Measurements from ENCODE around the gene PIGU. TPM values are rescaled to one million over a fixed set of nuclear protein-coding genes. Genes with fewer than 3 reads are reported as not detected.
A peak's percentile ranks its signal among the peaks of the same experiment; 100 is the strongest.

PIGU gene
- total and polyA plus RNA-seq, 2 of the 13 experiments (the other 11 are each of a cell fraction or from before 2014, with no cell fraction given) = 45.5 to 231 TPM

DNA sequence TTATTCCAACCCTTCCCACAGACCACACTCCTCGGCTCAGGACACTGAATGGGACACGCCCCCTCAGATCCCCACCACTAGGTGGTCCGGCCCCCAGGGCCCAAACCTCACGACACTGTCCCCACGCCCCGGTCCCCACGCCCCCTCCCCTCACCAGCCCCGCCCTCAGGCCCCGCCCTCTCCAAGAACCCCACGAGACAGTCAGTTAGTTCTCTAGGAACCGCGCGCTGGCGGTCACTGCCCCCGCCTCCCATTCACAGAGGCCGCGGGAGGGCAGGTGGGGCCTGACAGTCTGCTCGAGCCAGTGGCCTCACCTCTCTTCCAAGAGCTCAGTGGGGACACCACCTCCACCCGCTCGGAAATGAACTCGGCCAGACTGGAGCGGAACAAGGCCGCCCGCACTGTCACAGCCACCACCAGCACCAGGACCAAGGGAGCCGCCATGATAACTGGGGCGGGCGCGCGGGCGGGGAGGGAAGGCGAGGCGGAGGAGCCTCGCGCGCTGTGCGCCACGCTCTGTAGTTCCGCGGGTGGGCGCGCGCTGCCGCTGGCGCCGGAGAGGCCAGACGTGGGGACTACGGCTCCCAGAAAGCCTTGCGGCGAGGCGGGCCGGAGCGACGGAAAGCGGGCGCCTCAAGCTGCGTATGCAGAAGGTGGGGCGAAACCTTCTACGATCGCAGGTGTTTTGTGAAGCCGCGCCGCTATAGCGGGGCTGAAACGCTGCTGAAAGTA is at the start of gene PIGU (continued):
- TF ChIP-seq, protein P1, sequence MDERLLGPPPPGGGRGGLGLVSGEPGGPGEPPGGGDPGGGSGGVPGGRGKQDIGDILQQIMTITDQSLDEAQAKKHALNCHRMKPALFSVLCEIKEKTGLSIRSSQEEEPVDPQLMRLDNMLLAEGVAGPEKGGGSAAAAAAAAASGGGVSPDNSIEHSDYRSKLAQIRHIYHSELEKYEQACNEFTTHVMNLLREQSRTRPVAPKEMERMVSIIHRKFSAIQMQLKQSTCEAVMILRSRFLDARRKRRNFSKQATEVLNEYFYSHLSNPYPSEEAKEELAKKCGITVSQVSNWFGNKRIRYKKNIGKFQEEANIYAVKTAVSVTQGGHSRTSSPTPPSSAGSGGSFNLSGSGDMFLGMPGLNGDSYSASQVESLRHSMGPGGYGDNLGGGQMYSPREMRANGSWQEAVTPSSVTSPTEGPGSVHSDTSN (CRISPR knock-in tag; IDR thresholded peaks at IDR 0.05) = no peak
- peak; percentile 97 for TF ChIP-seq CREB1 (IDR thresholded peaks at IDR 0.05)
- TF ChIP-seq CREB1 (CRISPR knock-in tag; IDR thresholded peaks at IDR 0.05) = peak; percentile 96
- 0 out of 2 replicates have a peak, but pooled peaks have one; percentile 76 for TF ChIP-seq ZBTB20 (CRISPR knock-in tag; IDR thresholded peaks at IDR 0.05; ENCODE audit: borderline replicate concordance, low read depth)
- peak; percentile 97 for TF ChIP-seq EED (CRISPR knock-in tag; IDR thresholded peaks at IDR 0.05)
- TF ChIP-seq TRAFD1 (CRISPR knock-in tag; IDR thresholded peaks at IDR 0.05; ENCODE audit: borderline replicate concordance) = no peak
- TF ChIP-seq YY1 (IDR thresholded peaks at IDR 0.05; ENCODE audit: insufficient read depth, insufficient replicate concordance, low read depth, low read length) = peak; percentile 98
- TF ChIP-seq SRF (IDR thresholded peaks at IDR 0.05; ENCODE audit: low read depth, low read length) = peak; percentile 66; the same call in 1 of the 2 replicates
- 0 out of 2 replicates have a peak, but pooled peaks have one; percentile 47 for TF ChIP-seq RARA (CRISPR knock-in tag; IDR thresholded peaks at IDR 0.05)
- peak; percentile 62; the same call in 1 of the 2 replicates for TF ChIP-seq KLF12 (CRISPR knock-in tag; IDR thresholded peaks at IDR 0.05; ENCODE audit: borderline replicate concordance)
- no peak for TF ChIP-seq ZNF577 (CRISPR knock-in tag; IDR thresholded peaks at IDR 0.05; ENCODE audit: borderline replicate concordance, low read depth)
- no peak; the same call in 1 of the 2 replicates for TF ChIP-seq IRF1 (CRISPR knock-in tag; IDR thresholded peaks at IDR 0.05; ENCODE audit: low read depth)
- TF ChIP-seq ZNF629 (CRISPR knock-in tag; conservative IDR thresholded peaks at IDR 0.05) = no peak
- TF ChIP-seq ZSCAN9 (CRISPR knock-in tag; IDR thresholded peaks at IDR 0.05; ENCODE audit: borderline replicate concordance) = peak; percentile 96
- TF ChIP-seq FOXJ3 (CRISPR knock-in tag; IDR thresholded peaks at IDR 0.05; ENCODE audit: borderline replicate concordance) = no peak; the same call in 1 of the 2 replicates
- peak; percentile 84 for TF ChIP-seq ZNF749 (CRISPR knock-in tag; IDR thresholded peaks at IDR 0.05; ENCODE audit: borderline replicate concordance)
- TF ChIP-seq ZNF691 (CRISPR knock-in tag; IDR thresholded peaks at IDR 0.05; ENCODE audit: borderline replicate concordance, low read depth) = peak; percentile 54; the same call in 1 of the 2 replicates
- TF ChIP-seq, protein P2, sequence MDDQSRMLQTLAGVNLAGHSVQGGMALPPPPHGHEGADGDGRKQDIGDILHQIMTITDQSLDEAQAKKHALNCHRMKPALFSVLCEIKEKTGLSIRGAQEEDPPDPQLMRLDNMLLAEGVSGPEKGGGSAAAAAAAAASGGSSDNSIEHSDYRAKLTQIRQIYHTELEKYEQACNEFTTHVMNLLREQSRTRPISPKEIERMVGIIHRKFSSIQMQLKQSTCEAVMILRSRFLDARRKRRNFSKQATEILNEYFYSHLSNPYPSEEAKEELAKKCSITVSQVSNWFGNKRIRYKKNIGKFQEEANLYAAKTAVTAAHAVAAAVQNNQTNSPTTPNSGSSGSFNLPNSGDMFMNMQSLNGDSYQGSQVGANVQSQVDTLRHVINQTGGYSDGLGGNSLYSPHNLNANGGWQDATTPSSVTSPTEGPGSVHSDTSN (CRISPR knock-in tag; IDR thresholded peaks at IDR 0.05; ENCODE audit: borderline replicate concordance) = no peak
- TF ChIP-seq, protein P3, sequence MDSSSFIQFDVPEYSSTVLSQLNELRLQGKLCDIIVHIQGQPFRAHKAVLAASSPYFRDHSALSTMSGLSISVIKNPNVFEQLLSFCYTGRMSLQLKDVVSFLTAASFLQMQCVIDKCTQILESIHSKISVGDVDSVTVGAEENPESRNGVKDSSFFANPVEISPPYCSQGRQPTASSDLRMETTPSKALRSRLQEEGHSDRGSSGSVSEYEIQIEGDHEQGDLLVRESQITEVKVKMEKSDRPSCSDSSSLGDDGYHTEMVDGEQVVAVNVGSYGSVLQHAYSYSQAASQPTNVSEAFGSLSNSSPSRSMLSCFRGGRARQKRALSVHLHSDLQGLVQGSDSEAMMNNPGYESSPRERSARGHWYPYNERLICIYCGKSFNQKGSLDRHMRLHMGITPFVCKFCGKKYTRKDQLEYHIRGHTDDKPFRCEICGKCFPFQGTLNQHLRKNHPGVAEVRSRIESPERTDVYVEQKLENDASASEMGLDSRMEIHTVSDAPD (CRISPR knock-in tag; IDR thresholded peaks at IDR 0.05) = no peak
- TF ChIP-seq SP2 (CRISPR knock-in tag; IDR thresholded peaks at IDR 0.05) = peak; percentile 69; the same call in 1 of the 2 replicates
- no peak for TF ChIP-seq CEBPB (IDR thresholded peaks at IDR 0.05; ENCODE audit: borderline replicate concordance, low read depth, low read length)
- peak; percentile 99 for TF ChIP-seq PHF8 (CRISPR knock-in tag; IDR thresholded peaks at IDR 0.05)
